GM10266 (cell line): ENCODE results near the gene TMEM38A.

ENCODE experiments used
- DNase-seq: peaks from one replicate; pipeline ENCODE4 v3.0.0; 2012; ENCODE audit errors: extremely low spot score
- CTCF ChIP-seq: IDR thresholded peaks from 2 replicates; pipeline ENCODE4 v1.5.1; 2012; ENCODE audit warnings: mild to moderate bottlenecking, low read depth; ENCODE audit not compliant: control insufficient read depth, insufficient read depth; ENCODE audit errors: missing control alignments

The TMEM38A gene

GRCh38 chr19:16620018-16620417, 40.9 kb upstream of the TMEM38A start:
- no peak for TF ChIP-seq CTCF
- no peak for DNase-seq

- DNase-seq: no peak
- TF ChIP-seq CTCF: no peak
Measured at GRCh38 chr19:16620584-16620983, 40.4 kb upstream of the TMEM38A start.

GRCh38 chr19:16621165-16621800, 39.7 kb upstream of the TMEM38A start:
- no peak for DNase-seq
- no peak for TF ChIP-seq CTCF

- no peak for TF ChIP-seq CTCF
- DNase-seq: no peak
Measured at GRCh38 chr19:16623066-16623465, 37.9 kb upstream of the TMEM38A start.

- peak; percentile 40 for DNase-seq
- no peak for TF ChIP-seq CTCF
Measured at GRCh38 chr19:16623576-16623975, 37.4 kb upstream of the TMEM38A start.

- no peak for DNase-seq
- no peak for TF ChIP-seq CTCF
Measured at GRCh38 chr19:16624236-16624635, 36.7 kb upstream of the TMEM38A start.

- TF ChIP-seq CTCF: no peak
Measured at GRCh38 chr19:16625163-16625958, 35.6 kb upstream of the TMEM38A start.

More at GRCh38 chr19:16625163-16625958, 35.6 kb upstream of the TMEM38A start:
- no peak for DNase-seq
